HFF-Myc (cell line): ENCODE results near the gene KIF7.
"Not testable (repeated sequence)": the region's sequence is repeated elsewhere in the genome, so short reads cannot be mapped to it uniquely, and the experiment has no call there.

Source experiments
- DNase-seq: peaks from one replicate; pipeline ENCODE4 v3.0.0-alpha.2; 2011; ENCODE audit warnings: low read depth; ENCODE audit errors: extremely low read depth
- H3K4me3 ChIP-seq: replicated peaks from 2 replicates; pipeline ENCODE4 v1.5.1; 2011; ENCODE audit warnings: low read depth, mild to moderate bottlenecking, control low read depth, low read length
- CTCF ChIP-seq: IDR thresholded peaks from 2 replicates; pipeline ENCODE4 v1.5.1; 2012; ENCODE audit warnings: mild to moderate bottlenecking, low read depth, low read length, control low read depth; ENCODE audit errors: missing control alignments

KIF7 gene

GRCh38 chr15:89654847-89655805, at the start of gene KIF7:
TSS of gene KIF7 (minus strand) at chr15:89655467. CDS start at chr15:89652930, 2,537 bp downstream.
- peak within 1 kb of the TSS; percentile 83 for H3K4me3 ChIP-seq
- DNase-seq, result no peak
- no peak for TF ChIP-seq CTCF

DNA sequence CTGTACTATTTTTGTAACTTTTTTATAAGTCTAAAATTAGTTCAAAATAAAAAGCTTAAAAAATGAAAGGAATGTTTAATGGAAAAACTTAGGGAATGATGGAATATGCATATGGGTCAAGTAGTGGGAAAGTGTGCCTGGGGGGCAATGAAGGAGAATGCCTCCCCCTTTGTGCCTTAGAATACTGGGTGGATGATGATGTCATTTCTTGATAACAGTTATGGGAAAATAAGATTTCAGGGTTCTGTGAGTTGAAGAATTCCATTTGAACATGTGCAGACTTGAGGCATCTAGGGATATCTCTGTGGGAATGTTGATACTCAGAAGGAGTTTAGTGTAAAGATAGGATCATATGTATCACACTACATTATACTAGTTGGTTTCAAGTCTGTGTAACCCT, 49.1 kb upstream of the KIF7 start:
- no peak overlapping the region for H3K4me3 ChIP-seq
- no peak for TF ChIP-seq CTCF
- no peak for DNase-seq

DNA sequence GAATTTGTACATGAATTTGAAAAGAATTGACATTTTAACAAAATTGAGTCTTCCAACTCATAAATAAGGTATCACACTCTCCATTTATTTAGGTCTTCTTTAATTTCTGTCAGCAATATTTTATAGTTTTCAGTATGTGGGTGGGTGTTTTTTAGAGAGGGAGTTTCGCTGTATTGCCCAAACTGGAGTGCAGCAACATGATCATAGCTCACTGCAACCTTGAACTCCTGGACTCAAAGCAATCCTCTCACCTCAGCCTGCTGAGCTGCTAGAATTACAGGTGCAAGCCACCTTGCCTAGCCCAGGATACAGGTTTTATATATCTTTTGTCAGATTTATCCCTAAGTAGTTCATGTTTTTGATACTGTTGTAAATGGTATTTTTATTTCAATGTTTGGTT, 39.9 kb upstream of the KIF7 start:
- no peak overlapping the region for H3K4me3 ChIP-seq
- no peak for DNase-seq
- no peak for TF ChIP-seq CTCF

- no peak for DNase-seq
- no peak overlapping the region for H3K4me3 ChIP-seq
- TF ChIP-seq CTCF, result no peak
Measured at GRCh38 chr15:89693696-89694095, 38.4 kb upstream of the KIF7 start.

DNA sequence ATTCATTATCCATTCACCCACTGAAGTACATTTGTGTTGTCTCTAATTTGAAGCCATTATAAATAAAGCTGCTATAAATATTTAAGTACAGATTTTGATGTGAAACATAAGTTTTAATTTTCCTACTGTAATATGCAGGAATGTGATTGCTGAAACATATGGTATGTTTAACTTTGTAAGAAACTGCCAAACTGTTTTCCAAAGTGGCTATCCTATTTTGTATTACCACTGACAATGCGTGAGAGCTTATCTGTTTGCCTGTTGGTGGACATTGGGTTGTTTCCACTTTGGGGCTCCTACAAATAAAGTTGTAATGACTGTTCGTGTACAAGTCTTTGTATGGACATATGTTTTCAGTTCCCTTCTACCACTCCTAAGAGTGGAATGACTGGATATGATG, 37.8 kb upstream of the KIF7 start:
- DNase-seq, result no peak
- H3K4me3 ChIP-seq, result no peak overlapping the region
- no peak for TF ChIP-seq CTCF

DNA sequence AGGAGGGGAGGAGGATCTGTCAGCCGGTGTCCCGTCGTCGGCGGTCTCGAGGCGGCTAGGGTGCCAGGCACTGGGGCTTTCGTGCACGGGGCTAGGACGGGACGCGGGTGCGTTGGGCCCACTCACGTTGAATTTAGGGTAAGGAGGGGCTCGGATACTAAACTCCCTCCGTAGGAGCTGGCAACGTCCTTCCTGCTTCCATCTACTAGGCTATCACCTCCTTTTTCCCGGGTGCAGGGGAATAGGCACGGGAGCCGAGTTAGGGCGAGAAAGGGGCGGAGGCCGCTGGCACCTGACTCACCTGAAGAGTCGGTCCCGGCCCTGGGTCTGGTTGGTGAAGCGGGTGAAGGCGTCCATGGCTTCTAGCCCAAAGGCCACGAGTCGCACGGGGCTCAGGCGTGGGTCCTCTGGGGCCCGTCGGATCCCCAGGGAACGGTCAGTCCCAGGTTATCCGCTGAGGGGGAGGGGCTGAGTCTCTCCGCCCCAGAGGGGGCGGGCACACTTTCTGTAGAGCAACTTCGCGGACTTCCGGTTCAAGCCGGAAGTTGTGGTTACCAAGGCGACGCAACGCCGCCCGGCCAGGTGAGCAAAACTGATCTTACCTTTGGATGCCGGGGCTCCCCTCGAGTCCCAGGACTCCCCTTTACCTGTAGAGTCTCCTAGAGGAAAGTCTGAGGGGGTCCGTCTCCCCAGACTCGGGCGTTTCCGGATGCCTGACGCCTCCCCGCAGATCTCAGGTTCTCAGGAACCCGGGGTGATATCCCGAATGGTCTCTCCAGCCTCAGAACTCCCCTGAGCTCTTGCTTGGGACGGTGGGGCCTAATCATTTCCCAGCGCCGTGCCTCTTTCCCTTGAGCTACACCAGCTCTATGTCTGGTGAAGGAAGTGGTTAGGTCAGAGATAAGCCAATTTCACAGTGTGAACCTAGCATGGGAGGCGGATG, 35.3 kb upstream of the KIF7 start, which contains the start of the genes PEX11A and WDR93:
PEX11A (minus strand) TSS at position 479 of the 943 bp plus-strand sequence; CDS start at position 357, 122 bp downstream.
WDR93 (plus strand) TSS at position 536 of the 943 bp plus-strand sequence. CDS start 10,936 bp downstream, outside the sequence.
- peak; percentile 20 for DNase-seq
- TF ChIP-seq CTCF, result no peak
- peak within 1 kb of the TSS; percentile 90 for H3K4me3 ChIP-seq

DNA sequence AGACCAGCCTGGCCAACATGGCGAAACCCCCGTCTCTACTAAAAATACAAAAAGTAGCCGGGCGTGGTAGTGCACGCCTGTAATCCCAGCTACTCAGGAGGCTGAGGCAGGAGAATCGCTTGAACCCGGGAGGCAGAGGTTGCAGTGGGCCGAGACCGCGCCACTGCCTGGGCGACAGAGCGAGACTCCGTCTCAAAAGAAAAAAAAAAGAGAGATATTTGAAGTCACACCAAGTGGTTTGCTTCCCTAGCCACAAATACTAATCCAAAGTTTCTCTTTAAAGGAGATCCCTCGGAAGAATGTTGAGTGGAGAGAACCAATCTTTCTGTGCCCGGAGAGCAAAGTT, 34.6 kb upstream of the KIF7 start:
- not testable (repeated sequence) for DNase-seq
- peak overlapping the region; percentile 90 for H3K4me3 ChIP-seq
